ENCODE measurements around the gene ENPP5.
"Not testable (repeated sequence)": the region's sequence is repeated elsewhere in the genome, so short reads cannot be mapped to it uniquely, and the experiment has no call there.

Gene ENPP5

GRCh38 chr6:46174904-46175303 lies 4.1 kb upstream of the ENPP5 start:
- Histone ChIP-seq H3K4me3 (ENCODE audit: low read depth, low read length) (no peak overlapping the region), H3K36me3 (replicated peaks) (no peaks in the 10 kb centered on the region), H3K27me3 (replicated peaks) (peaks cover 12% of the 10 kb centered on the region), H3K27ac (no peak overlapping the region)
- in situ Hi-C loops (cut with HindIII; ENCODE audit: low pct_ligation_motif_present, low sequenced_read_pairs), result no loop called here
- no peak for TF ChIP-seq CTCF (IDR thresholded peaks at IDR 0.05; ENCODE audit: low read depth, low read length, missing control alignments)
- DNase-seq, result no peak

GRCh38 chr6:46172176-46172575 lies 1.4 kb upstream of the ENPP5 start:
- H3K36me3 ChIP-seq (replicated peaks), result no peaks in the 10 kb centered on the region
- no peak for TF ChIP-seq CTCF (IDR thresholded peaks at IDR 0.05; ENCODE audit: low read depth, low read length, missing control alignments)
- in situ Hi-C loops (cut with HindIII; ENCODE audit: low pct_ligation_motif_present, low sequenced_read_pairs), result no loop called here
- no peak for DNase-seq
- no peak overlapping the region for H3K27ac ChIP-seq
- no peak overlapping the region for H3K4me3 ChIP-seq (ENCODE audit: low read depth, low read length)
- peaks cover 12% of the 10 kb centered on the region for H3K27me3 ChIP-seq (replicated peaks)

- in situ Hi-C loops (cut with HindIII; ENCODE audit: low pct_ligation_motif_present, low sequenced_read_pairs), result no loop called here
- Histone ChIP-seq H3K27me3 (replicated peaks) (no peaks in the 10 kb centered on the region), H3K27ac (no peak overlapping the region), H3K36me3 (replicated peaks) (no peaks in the 10 kb centered on the region), H3K4me3 (ENCODE audit: low read depth, low read length) (no peak overlapping the region)
- TF ChIP-seq CTCF (IDR thresholded peaks at IDR 0.05; ENCODE audit: low read depth, low read length, missing control alignments), result no peak
- no peak for DNase-seq
These were observed 10.7 kb downstream of the ENPP5 start for GRCh38 chr6:46160102-46160501.

- Histone ChIP-seq H3K27ac (no peak overlapping the region), H3K36me3 (replicated peaks) (no peaks in the 10 kb centered on the region), H3K27me3 (replicated peaks) (no peaks in the 10 kb centered on the region), H3K4me3 (ENCODE audit: low read depth, low read length) (no peak overlapping the region)
- no peak for DNase-seq
- TF ChIP-seq CTCF (IDR thresholded peaks at IDR 0.05; ENCODE audit: low read depth, low read length, missing control alignments), result no peak
- in situ Hi-C loops (cut with HindIII; ENCODE audit: low pct_ligation_motif_present, low sequenced_read_pairs), result no loop called here
These were observed 11.6 kb downstream of the ENPP5 start for GRCh38 chr6:46159229-46159628.

GRCh38 chr6:46156701-46157100 lies 14.1 kb downstream of the ENPP5 start:
- Histone ChIP-seq H3K27ac (no peak overlapping the region), H3K4me3 (ENCODE audit: low read depth, low read length) (no peak overlapping the region), H3K36me3 (replicated peaks) (no peaks in the 10 kb centered on the region), H3K27me3 (replicated peaks) (no peaks in the 10 kb centered on the region)
- in situ Hi-C loops (cut with HindIII; ENCODE audit: low pct_ligation_motif_present, low sequenced_read_pairs), result no loop called here
- DNase-seq, result no peak
- no peak for TF ChIP-seq CTCF (IDR thresholded peaks at IDR 0.05; ENCODE audit: low read depth, low read length, missing control alignments)

GRCh38 chr6:46149066-46149465 lies 21.7 kb downstream of the ENPP5 start:
- H3K4me3 ChIP-seq (ENCODE audit: low read depth, low read length); DNase-seq; H3K27ac ChIP-seq; H3K27me3 ChIP-seq (replicated peaks); in situ Hi-C loops (cut with HindIII; ENCODE audit: low pct_ligation_motif_present, low sequenced_read_pairs); H3K36me3 ChIP-seq (replicated peaks): not testable (repeated sequence)

Measured in brain microvascular endothelial cell (primary cell).